HEK293 (cell line): ENCODE data around the gene FILIP1L.

Source experiments
- CTCF ChIP-seq: fragments of 450-650 bp; formaldehyde crosslinking; IDR thresholded peaks from 2 replicates; pipeline ENCODE4 v1.5.1; 2016; ENCODE audit warnings: missing biosample characterization, missing genetic modification characterization
- ZBTB6 ChIP-seq: fragments of 450-650 bp; formaldehyde crosslinking; IDR thresholded peaks from 2 replicates; pipeline ENCODE4 v1.5.1; 2017; ENCODE audit warnings: missing biosample characterization, missing genetic modification characterization
- ZSCAN30 ChIP-seq: fragments of 450-650 bp; IDR thresholded peaks from 2 replicates; pipeline ENCODE4 v1.5.1; 2018; ENCODE audit warnings: missing biosample characterization, mild to moderate bottlenecking, missing genetic modification characterization, moderate library complexity

GRCh38 chr3:99974989-99975388 is 139.3 kb downstream of the FILIP1L start:
- TF ChIP-seq ZBTB6 (tag by site-specific recombination): no peak
- TF ChIP-seq CTCF (tag by site-specific recombination): no peak
- no peak for TF ChIP-seq ZSCAN30 (tag by site-specific recombination)
